EH (cell line): ENCODE measurements around the gene ZBTB7C.

Source experiments
- DNase-seq: peaks from one replicate; pipeline ENCODE4 v3.0.0-alpha.2; 2015; ENCODE audit warnings: low read depth

ZBTB7C gene

GRCh38 chr18:48138660-48139430, 270.3 kb downstream of the ZBTB7C start:
- DNase-seq = no peak

GRCh38 chr18:48138210-48138609, 271.0 kb downstream of the ZBTB7C start:
- no peak for DNase-seq

GRCh38 chr18:48137374-48138081, 271.7 kb downstream of the ZBTB7C start:
- DNase-seq = no peak

GRCh38 chr18:48136827-48137373, 272.3 kb downstream of the ZBTB7C start:
- no peak for DNase-seq

- no peak for DNase-seq
These were observed 272.9 kb downstream of the ZBTB7C start for GRCh38 chr18:48136051-48136826.

GRCh38 chr18:48135436-48135966, 273.7 kb downstream of the ZBTB7C start:
- no peak for DNase-seq

- DNase-seq = no peak
These were observed 274.6 kb downstream of the ZBTB7C start for GRCh38 chr18:48134609-48135008.

GRCh38 chr18:48133671-48134251, 275.4 kb downstream of the ZBTB7C start:
- no peak for DNase-seq

- DNase-seq = no peak
These were observed 276.2 kb downstream of the ZBTB7C start for GRCh38 chr18:48132797-48133655.

- DNase-seq = no peak
These were observed 278.1 kb downstream of the ZBTB7C start for GRCh38 chr18:48131042-48131441.

- no peak for DNase-seq
These were observed 279.5 kb downstream of the ZBTB7C start for GRCh38 chr18:48129621-48130082.

- no peak for DNase-seq
These were observed 281.6 kb downstream of the ZBTB7C start for GRCh38 chr18:48127606-48128005.

GRCh38 chr18:48126240-48126639, 282.9 kb downstream of the ZBTB7C start:
- no peak for DNase-seq

GRCh38 chr18:48125724-48126123, 283.5 kb downstream of the ZBTB7C start:
- no peak for DNase-seq

- no peak for DNase-seq
These were observed 284.1 kb downstream of the ZBTB7C start for GRCh38 chr18:48124857-48125626.

GRCh38 chr18:48123941-48124340, 285.2 kb downstream of the ZBTB7C start:
- DNase-seq = no peak

- no peak for DNase-seq
These were observed 285.9 kb downstream of the ZBTB7C start for GRCh38 chr18:48123324-48123723.

- no peak for DNase-seq
These were observed 286.4 kb downstream of the ZBTB7C start for GRCh38 chr18:48122816-48123215.

- no peak for DNase-seq
These were observed 286.8 kb downstream of the ZBTB7C start for GRCh38 chr18:48122376-48122775.

GRCh38 chr18:48121752-48122151, 287.4 kb downstream of the ZBTB7C start:
- DNase-seq = no peak
